SK-N-SH treated with all-trans-retinoic acid at 6 μM for 48 hours (cell line): ENCODE data around the gene RAC2.

ENCODE experiments used
- CSRNP3 ChIP-seq: fragments of 250-450 bp; sonication (Bioruptor Pico); IDR thresholded peaks from 2 replicates; pipeline ENCODE4 v1.5.1; 2021; ENCODE audit warnings: mild to moderate bottlenecking, moderate library complexity
- GLIS3 ChIP-seq: fragments of 250-450 bp; sonication (Bioruptor Pico); IDR thresholded peaks from 2 replicates; pipeline ENCODE4 v1.5.0; 2020; ENCODE audit warnings: mild to moderate bottlenecking, moderate library complexity
- ISL1 ChIP-seq: fragments of 250-450 bp; sonication (Bioruptor Pico); IDR thresholded peaks from 2 replicates; pipeline ENCODE4 v2.1.2; 2022; ENCODE audit warnings: mild to moderate bottlenecking, moderate library complexity
- OSR1 ChIP-seq: fragments of 250-450 bp; sonication (Bioruptor Pico); IDR thresholded peaks from 2 replicates; pipeline ENCODE4 v1.8.0; 2022; ENCODE audit warnings: moderate library complexity, mild to moderate bottlenecking, inconsistent platforms
- PPARA ChIP-seq: fragments of 250-450 bp; sonication (Bioruptor Pico); IDR thresholded peaks from 2 replicates; pipeline ENCODE4 v1.5.0; 2020; ENCODE audit warnings: mild to moderate bottlenecking, borderline replicate concordance
- RARB ChIP-seq: fragments of 250-450 bp; sonication (Bioruptor Pico); IDR thresholded peaks from 2 replicates; pipeline ENCODE4 v1.8.0; 2021; ENCODE audit warnings: mild to moderate bottlenecking, moderate library complexity
- TCF4 ChIP-seq: fragments of 250-450 bp; sonication (Bioruptor Pico); IDR thresholded peaks from 2 replicates; pipeline ENCODE4 v1.8.0; 2021; ENCODE audit warnings: mild to moderate bottlenecking, moderate library complexity, borderline replicate concordance
- ZFP3 ChIP-seq: fragments of 250-450 bp; sonication (Bioruptor Pico); IDR thresholded peaks from 2 replicates; pipeline ENCODE4 v1.5.0; 2020; ENCODE audit warnings: mild to moderate bottlenecking, moderate library complexity
- ZNF70 ChIP-seq: fragments of 450-650 bp; formaldehyde crosslinking; IDR thresholded peaks from 2 replicates; pipeline ENCODE4 v1.5.0; 2020; ENCODE audit warnings: mild to moderate bottlenecking, moderate library complexity
- ZNF8 ChIP-seq: fragments of 450-650 bp; formaldehyde crosslinking; IDR thresholded peaks from 2 replicates; pipeline ENCODE4 v1.5.0; 2020; ENCODE audit warnings: mild to moderate bottlenecking, moderate library complexity
- TF ChIP-seq, protein P1 (sequence below): fragments of 250-450 bp; sonication (Bioruptor Pico); IDR thresholded peaks from 2 replicates; pipeline ENCODE4 v1.8.0; 2020; ENCODE audit warnings: mild to moderate bottlenecking, moderate library complexity, borderline replicate concordance
- TF ChIP-seq, protein P2 (sequence below): fragments of 250-450 bp; sonication (Bioruptor Pico); IDR thresholded peaks from 2 replicates; pipeline ENCODE4 v1.5.1; 2020; ENCODE audit warnings: low read depth, mild to moderate bottlenecking, moderate library complexity

GRCh38 chr22:37284126-37284804 is 40.2 kb upstream of the RAC2 start:
- TF ChIP-seq PPARA (CRISPR knock-in tag) (no peak), TCF4 (CRISPR knock-in tag) (no peak), ZNF8 (CRISPR knock-in tag) (no peak), RARB (CRISPR knock-in tag) (no peak), GLIS3 (CRISPR knock-in tag) (no peak), ZNF70 (CRISPR knock-in tag) (no peak), ZFP3 (no peak), CSRNP3 (CRISPR knock-in tag) (no peak), ISL1 (CRISPR knock-in tag) (no peak), OSR1 (no peak)
- TF ChIP-seq, protein P1, sequence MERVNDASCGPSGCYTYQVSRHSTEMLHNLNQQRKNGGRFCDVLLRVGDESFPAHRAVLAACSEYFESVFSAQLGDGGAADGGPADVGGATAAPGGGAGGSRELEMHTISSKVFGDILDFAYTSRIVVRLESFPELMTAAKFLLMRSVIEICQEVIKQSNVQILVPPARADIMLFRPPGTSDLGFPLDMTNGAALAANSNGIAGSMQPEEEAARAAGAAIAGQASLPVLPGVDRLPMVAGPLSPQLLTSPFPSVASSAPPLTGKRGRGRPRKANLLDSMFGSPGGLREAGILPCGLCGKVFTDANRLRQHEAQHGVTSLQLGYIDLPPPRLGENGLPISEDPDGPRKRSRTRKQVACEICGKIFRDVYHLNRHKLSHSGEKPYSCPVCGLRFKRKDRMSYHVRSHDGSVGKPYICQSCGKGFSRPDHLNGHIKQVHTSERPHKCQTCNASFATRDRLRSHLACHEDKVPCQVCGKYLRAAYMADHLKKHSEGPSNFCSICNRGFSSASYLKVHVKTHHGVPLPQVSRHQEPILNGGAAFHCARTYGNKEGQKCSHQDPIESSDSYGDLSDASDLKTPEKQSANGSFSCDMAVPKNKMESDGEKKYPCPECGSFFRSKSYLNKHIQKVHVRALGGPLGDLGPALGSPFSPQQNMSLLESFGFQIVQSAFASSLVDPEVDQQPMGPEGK (CRISPR knock-in tag) = no peak
- TF ChIP-seq, protein P2, sequence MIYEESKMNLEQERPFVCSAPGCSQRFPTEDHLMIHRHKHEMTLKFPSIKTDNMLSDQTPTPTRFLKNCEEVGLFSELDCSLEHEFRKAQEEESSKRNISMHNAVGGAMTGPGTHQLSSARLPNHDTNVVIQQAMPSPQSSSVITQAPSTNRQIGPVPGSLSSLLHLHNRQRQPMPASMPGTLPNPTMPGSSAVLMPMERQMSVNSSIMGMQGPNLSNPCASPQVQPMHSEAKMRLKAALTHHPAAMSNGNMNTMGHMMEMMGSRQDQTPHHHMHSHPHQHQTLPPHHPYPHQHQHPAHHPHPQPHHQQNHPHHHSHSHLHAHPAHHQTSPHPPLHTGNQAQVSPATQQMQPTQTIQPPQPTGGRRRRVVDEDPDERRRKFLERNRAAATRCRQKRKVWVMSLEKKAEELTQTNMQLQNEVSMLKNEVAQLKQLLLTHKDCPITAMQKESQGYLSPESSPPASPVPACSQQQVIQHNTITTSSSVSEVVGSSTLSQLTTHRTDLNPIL (CRISPR knock-in tag) = no peak
